ENCODE measurements around the gene GINS2. TPM values are rescaled to one million over a fixed set of nuclear protein-coding genes. Genes with fewer than 3 reads are reported as not detected.

The GINS2 gene
- total and polyA plus RNA-seq, 2 experiments from 2014 or later = 8.9 to 26.5 TPM

- TF ChIP-seq CTCF (IDR thresholded peaks at IDR 0.05; ENCODE audit: low read depth, low read length) = no peak
- Histone ChIP-seq H3K27ac (no peak overlapping the region), H3K9me3 (ENCODE audit: low read depth) (no peaks in the 10 kb centered on the region), H3K27me3 (no peaks in the 10 kb centered on the region), H3K36me3 (no peaks in the 10 kb centered on the region), H3K4me1 (ENCODE audit: low read depth) (no peaks in the 10 kb centered on the region), H3K4me3 (no peak overlapping the region)
- DNase-seq (ENCODE audit: low read depth in 1 of 2, low spot score in 1 of 2) = no peak
Measured at GRCh38 chr16:85681255-85681654, 7.5 kb downstream of the GINS2 start.

DNA sequence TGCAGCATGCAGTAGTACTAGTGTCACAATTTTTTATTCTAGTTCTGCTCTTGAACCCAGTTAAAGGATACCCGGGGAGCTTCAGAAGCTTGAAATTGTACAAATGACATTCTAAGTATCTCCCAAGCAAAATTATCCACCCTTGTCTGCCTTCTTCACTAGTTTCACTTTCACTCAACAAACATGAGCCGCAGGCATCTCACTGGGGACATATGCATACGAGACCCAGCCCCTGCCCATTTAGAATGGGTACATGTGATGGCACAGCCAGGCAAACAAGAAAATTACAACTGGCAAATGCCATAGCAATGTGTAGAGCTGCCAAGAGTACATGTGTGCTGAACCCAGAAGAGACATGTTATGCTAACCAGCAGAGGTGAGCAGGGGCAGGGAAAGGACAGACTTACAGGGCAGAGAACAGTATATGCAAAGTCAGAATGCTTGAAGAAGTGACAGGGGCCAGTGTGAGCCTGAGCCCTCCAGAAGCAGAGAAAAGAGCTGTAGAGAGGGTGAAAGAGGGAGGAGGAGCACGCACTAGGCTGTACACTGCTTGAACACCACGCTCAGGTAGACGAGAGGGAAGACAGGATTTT, 8.3 kb downstream of the GINS2 start:
- Histone ChIP-seq H3K9me3 (ENCODE audit: low read depth) (no peaks in the 10 kb centered on the region), H3K4me3 (no peak overlapping the region), H3K36me3 (peaks cover 4% of the 10 kb centered on the region), H3K27me3 (no peaks in the 10 kb centered on the region), H3K27ac (no peak overlapping the region), H3K4me1 (ENCODE audit: low read depth) (no peaks in the 10 kb centered on the region)
- no peak for TF ChIP-seq CTCF (IDR thresholded peaks at IDR 0.05; ENCODE audit: low read depth, low read length)
- DNase-seq (ENCODE audit: low read depth in 1 of 2, low spot score in 1 of 2) = no peak

DNA sequence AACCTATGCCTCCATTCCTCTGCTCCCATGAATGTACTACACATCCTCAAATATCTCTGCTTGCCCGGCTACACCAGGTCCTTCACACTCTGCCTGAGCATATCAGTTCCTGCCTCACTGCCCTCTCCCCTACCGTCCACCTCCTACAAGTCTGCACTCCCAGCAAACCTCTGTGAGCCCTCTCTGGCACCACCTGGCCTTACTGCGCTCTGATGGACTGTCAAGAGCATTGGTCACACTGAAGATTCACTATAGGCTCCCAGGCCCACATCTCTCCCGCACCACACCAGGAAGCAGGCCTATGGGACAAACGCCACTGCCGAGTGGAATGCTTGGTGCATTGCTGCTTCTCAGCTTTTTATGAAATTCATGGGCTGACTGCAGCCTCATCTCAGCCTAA, 8.9 kb downstream of the GINS2 start:
- H3K27me3 ChIP-seq = no peaks in the 10 kb centered on the region
- DNase-seq (ENCODE audit: low read depth in 1 of 2, low spot score in 1 of 2) = no peak
- H3K4me3 ChIP-seq = no peak overlapping the region
- H3K4me1 ChIP-seq (ENCODE audit: low read depth) = no peaks in the 10 kb centered on the region
- H3K36me3 ChIP-seq = peaks cover 10% of the 10 kb centered on the region
- H3K27ac ChIP-seq = peak overlapping the region; percentile 11
- H3K9me3 ChIP-seq (ENCODE audit: low read depth) = no peaks in the 10 kb centered on the region
- TF ChIP-seq CTCF (IDR thresholded peaks at IDR 0.05; ENCODE audit: low read depth, low read length) = no peak

DNA sequence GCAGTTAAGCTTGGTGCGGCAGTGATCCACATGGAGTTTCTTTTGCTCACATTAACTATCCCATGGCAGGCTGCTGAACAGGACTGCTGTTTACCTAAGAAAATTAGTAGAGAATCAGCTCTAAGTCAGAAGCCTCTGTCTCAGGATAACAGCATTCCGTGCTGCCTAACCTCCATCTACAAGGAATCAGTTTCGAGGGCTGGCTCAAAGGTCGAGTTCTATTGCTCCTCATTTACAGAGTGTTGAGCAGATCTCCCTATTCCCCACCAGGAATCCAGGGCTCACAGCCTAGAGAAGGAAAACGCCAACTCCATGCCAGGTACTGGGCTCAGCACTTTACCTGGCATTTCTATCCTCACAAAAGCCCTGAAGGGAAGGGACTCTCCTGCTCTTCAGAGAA, 9.9 kb downstream of the GINS2 start:
- Histone ChIP-seq H3K36me3 (peaks cover 19% of the 10 kb centered on the region), H3K4me1 (ENCODE audit: low read depth) (no peaks in the 10 kb centered on the region), H3K27ac (peak overlapping the region; percentile 54), H3K27me3 (no peaks in the 10 kb centered on the region), H3K9me3 (ENCODE audit: low read depth) (no peaks in the 10 kb centered on the region), H3K4me3 (no peak overlapping the region)
- DNase-seq (ENCODE audit: low read depth in 1 of 2, low spot score in 1 of 2) = no peak
- TF ChIP-seq CTCF (IDR thresholded peaks at IDR 0.05; ENCODE audit: low read depth, low read length) = no peak

DNA sequence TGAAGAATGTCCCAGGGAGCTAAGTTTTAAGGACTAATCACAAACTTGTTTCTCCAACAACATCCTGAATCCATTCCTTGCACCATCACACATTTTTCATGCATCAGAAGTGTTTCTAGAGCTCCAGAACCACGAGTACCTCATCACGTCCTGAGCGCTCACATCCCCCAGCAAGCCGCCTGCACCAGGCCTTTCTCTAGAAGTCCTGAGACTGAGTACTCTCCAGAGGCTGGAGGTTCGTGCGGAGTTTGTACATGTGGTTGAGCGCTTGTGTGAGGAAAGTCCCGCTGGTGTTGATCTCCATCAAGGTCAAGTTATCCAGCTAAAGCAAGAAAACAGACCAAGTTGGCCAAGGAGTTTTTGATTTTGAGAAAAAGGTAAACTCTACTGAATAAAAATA, 10.7 kb downstream of the GINS2 start:
- peak overlapping the region; percentile 54 for H3K27ac ChIP-seq
- TF ChIP-seq CTCF (IDR thresholded peaks at IDR 0.05; ENCODE audit: low read depth, low read length) = no peak
- no peaks in the 10 kb centered on the region for H3K4me1 ChIP-seq (ENCODE audit: low read depth)
- no peak overlapping the region for H3K4me3 ChIP-seq
- H3K36me3 ChIP-seq = peaks cover 25% of the 10 kb centered on the region
- H3K9me3 ChIP-seq (ENCODE audit: low read depth) = no peaks in the 10 kb centered on the region
- DNase-seq (ENCODE audit: low read depth in 1 of 2, low spot score in 1 of 2) = no peak
- no peaks in the 10 kb centered on the region for H3K27me3 ChIP-seq

All from cardiac muscle cell (in vitro differentiated cells and primary cell).